Keratinocyte (primary cell): ENCODE data around the gene STEAP3. TPM values are rescaled to one million over a fixed set of nuclear protein-coding genes. Genes with fewer than 3 reads are reported as not detected.
A peak's percentile ranks its signal among the peaks of the same experiment; 100 is the strongest.

Experiments
- DNase-seq: peaks from one replicate; pipeline ENCODE4 v3.0.0-alpha.2; 2011; ENCODE audit warnings: low read depth, missing footprints, low spot score
- FAIRE-seq: peaks from 2 replicates; lab custom pipeline; 2011; peaks lifted over from hg19 to GRCh38; lab: Jason Lieb, UNC
- H2AFZ ChIP-seq: 2 replicates; pipeline ENCODE4 v1.6.0; 2012; ENCODE audit warnings: low read length, control low read depth, inconsistent platforms; ENCODE audit not compliant: control insufficient read depth
- H3K27ac ChIP-seq: 2 replicates; pipeline ENCODE4 v1.5.1; 2011; ENCODE audit warnings: low read length; ENCODE audit not compliant: control insufficient read depth, insufficient read depth
- H3K27me3 ChIP-seq: 3 replicates; pipeline ENCODE4 v1.6.0; 2011; ENCODE audit warnings: low read length; ENCODE audit not compliant: control insufficient read depth, insufficient read depth; ENCODE audit errors: extremely low read depth
- H3K36me3 ChIP-seq, 2 experiments: 2 replicates in 1 of 2; 3 replicates in 1 of 2; pipeline ENCODE4 v1.5.1; 2011; ENCODE audit warnings: low read length in 2 of 2, mild to moderate bottlenecking in 1 of 2; ENCODE audit not compliant: control insufficient read depth in 2 of 2, insufficient read depth in 2 of 2; ENCODE audit errors: extremely low read depth in 1 of 2
- H3K4me1 ChIP-seq: 3 replicates; pipeline ENCODE4 v1.5.1; 2011; ENCODE audit warnings: low read length; ENCODE audit not compliant: control insufficient read depth, insufficient read depth; ENCODE audit errors: extremely low read depth
- H3K4me2 ChIP-seq: 3 replicates; pipeline ENCODE4 v1.6.0; 2011; ENCODE audit warnings: low read depth, low read length; ENCODE audit not compliant: control insufficient read depth, insufficient read depth; ENCODE audit errors: extremely low read depth
- H3K4me3 ChIP-seq, 3 experiments: fragments of 200-600 bp in 1 of 3; sonication (generic) in 1 of 3; 2 replicates in 2 of 3; 3 replicates in 1 of 3; pipeline ENCODE4 v1.5.1; 2011 to 2016; ENCODE audit warnings: low read length in 3 of 3, mild to moderate bottlenecking in 3 of 3, control low read depth in 2 of 3, inconsistent platforms in 1 of 3, low read depth in 1 of 3, mixed read lengths in 1 of 3, mixed run types in 1 of 3, moderate library complexity in 1 of 3; ENCODE audit not compliant: control insufficient read depth in 2 of 3, insufficient read depth in 2 of 3; ENCODE audit errors: extremely low read depth in 1 of 3
- H3K79me2 ChIP-seq: 2 replicates; pipeline ENCODE4 v1.6.0; 2012; ENCODE audit warnings: low read length; ENCODE audit not compliant: control insufficient read depth, insufficient read depth
- H3K9ac ChIP-seq: 3 replicates; pipeline ENCODE4 v1.6.0; 2011; ENCODE audit warnings: low read length; ENCODE audit not compliant: control insufficient read depth, insufficient read depth; ENCODE audit errors: extremely low read depth
- H3K9me1 ChIP-seq: 3 replicates; pipeline ENCODE4 v1.6.0; 2011; ENCODE audit warnings: low read length; ENCODE audit not compliant: control insufficient read depth, insufficient read depth; ENCODE audit errors: extremely low read depth
- H3K9me3 ChIP-seq: 2 replicates; pipeline ENCODE4 v1.5.1; 2012; ENCODE audit warnings: low read depth, low read length; ENCODE audit not compliant: control insufficient read depth
- H4K20me1 ChIP-seq: 3 replicates; pipeline ENCODE4 v1.6.0; 2011; ENCODE audit warnings: low read length; ENCODE audit not compliant: control insufficient read depth, insufficient read depth; ENCODE audit errors: extremely low read depth
- EZH2 ChIP-seq: IDR thresholded peaks from one replicate; pipeline ENCODE4 v1.6.1; 2012; ENCODE audit warnings: inconsistent platforms, mild to moderate bottlenecking, low read length, moderate library complexity
- dilution Hi-C: fragments of 300-500 bp; cut with MboI; formaldehyde crosslinking; loops from one replicate; pipeline ENCODE4 v1.7.0; 2020; ENCODE audit warnings: low sequenced_read_pairs; ENCODE audit not compliant: extremely low pct_ligation_motif_present
- polyA plus RNA-seq, 5 experiments: library from polyadenylated mRNA; depleted of rRNA in 3 of 5; stranded (reverse) in 3 of 5; stranded (forward) in 1 of 5; unstranded in 1 of 5; fragments of >200 nt; gene quantifications; 1 replicate in 1 of 5; 2 replicates in 3 of 5; 3 replicates in 1 of 5; pipeline versions ENCODE4 v1.2.1 to v1.2.3, GENCODE V29; 2011 to 2012; ENCODE audit warnings: missing spikeins in 2 of 5, low read depth in 1 of 5, low replicate concordance in 1 of 5
- TF ChIP-seq, protein P1 (sequence below), 3 experiments: IDR thresholded peaks in 1 of 3; conservative IDR thresholded peaks in 1 of 3; optimal IDR thresholded peaks in 1 of 3; 2 replicates in 2 of 3; 3 replicates in 1 of 3; pipeline versions ENCODE3 to v1.5.1; 2011; ENCODE audit warnings: low read length in 3 of 3, mild to moderate bottlenecking in 3 of 3, moderate library complexity in 2 of 3, control low read depth in 1 of 3, inconsistent platforms in 1 of 3; ENCODE audit not compliant: insufficient read depth in 2 of 3; ENCODE audit errors: extremely low read depth in 1 of 3

The STEAP3 gene
- polyA plus RNA-seq, 1 donor (not counting 4 experiments of a cell fraction or from before 2014, with no cell fraction given), result 19.9 TPM

DNA sequence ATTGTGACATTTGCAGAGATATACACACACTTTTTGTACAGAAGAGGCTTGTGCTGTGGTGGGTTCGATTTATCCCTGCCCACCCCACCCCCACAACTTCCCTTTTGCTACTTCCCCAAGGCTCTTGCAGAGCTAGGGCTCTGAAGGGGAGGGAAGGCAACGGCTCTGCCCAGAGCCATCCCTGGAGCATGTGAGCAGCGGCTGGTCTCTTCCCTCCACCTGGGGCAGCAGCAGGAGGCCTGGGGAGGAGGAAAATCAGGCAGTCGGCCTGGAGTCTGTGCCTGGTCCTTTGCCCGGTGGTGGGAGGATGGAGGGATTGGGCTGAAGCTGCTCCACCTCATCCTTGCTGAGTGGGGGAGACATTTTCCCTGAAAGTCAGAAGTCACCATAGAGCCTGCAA lies 40.0 kb downstream of the STEAP3 start:
- dilution Hi-C loops, result no loop called here
- DNase-seq, result no peak
- H3K27ac ChIP-seq, result no peak overlapping the region
- H3K79me2 ChIP-seq, result no peaks in the 10 kb centered on the region
- H3K4me3 ChIP-seq, result no peak overlapping the region
- H3K9me3 ChIP-seq, result no peaks in the 10 kb centered on the region
- H3K9ac ChIP-seq, result no peak overlapping the region
- no peaks in the 10 kb centered on the region for H4K20me1 ChIP-seq
- TF ChIP-seq, protein P1, sequence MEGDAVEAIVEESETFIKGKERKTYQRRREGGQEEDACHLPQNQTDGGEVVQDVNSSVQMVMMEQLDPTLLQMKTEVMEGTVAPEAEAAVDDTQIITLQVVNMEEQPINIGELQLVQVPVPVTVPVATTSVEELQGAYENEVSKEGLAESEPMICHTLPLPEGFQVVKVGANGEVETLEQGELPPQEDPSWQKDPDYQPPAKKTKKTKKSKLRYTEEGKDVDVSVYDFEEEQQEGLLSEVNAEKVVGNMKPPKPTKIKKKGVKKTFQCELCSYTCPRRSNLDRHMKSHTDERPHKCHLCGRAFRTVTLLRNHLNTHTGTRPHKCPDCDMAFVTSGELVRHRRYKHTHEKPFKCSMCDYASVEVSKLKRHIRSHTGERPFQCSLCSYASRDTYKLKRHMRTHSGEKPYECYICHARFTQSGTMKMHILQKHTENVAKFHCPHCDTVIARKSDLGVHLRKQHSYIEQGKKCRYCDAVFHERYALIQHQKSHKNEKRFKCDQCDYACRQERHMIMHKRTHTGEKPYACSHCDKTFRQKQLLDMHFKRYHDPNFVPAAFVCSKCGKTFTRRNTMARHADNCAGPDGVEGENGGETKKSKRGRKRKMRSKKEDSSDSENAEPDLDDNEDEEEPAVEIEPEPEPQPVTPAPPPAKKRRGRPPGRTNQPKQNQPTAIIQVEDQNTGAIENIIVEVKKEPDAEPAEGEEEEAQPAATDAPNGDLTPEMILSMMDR (optimal IDR thresholded peaks at IDR 0.05 in 1 of 3, IDR thresholded peaks at IDR 0.05 in 1 of 3, conservative IDR thresholded peaks at IDR 0.05 in 1 of 3; ENCODE audit: extremely low read depth in 1 of 3, insufficient read depth in 2 of 3, low read length in 3 of 3), result no peak
- no peak for TF ChIP-seq EZH2
- no peaks in the 10 kb centered on the region for H3K27me3 ChIP-seq
- H2AFZ ChIP-seq, result no peak overlapping the region
- H3K4me1 ChIP-seq, result no peaks in the 10 kb centered on the region
- peaks cover 4 to 9% of the 10 kb centered on the region in 2 experiments for H3K36me3 ChIP-seq
- peaks cover 4% of the 10 kb centered on the region for H3K9me1 ChIP-seq
- no peak overlapping the region for H3K4me2 ChIP-seq
- FAIRE-seq, result no peak

DNA sequence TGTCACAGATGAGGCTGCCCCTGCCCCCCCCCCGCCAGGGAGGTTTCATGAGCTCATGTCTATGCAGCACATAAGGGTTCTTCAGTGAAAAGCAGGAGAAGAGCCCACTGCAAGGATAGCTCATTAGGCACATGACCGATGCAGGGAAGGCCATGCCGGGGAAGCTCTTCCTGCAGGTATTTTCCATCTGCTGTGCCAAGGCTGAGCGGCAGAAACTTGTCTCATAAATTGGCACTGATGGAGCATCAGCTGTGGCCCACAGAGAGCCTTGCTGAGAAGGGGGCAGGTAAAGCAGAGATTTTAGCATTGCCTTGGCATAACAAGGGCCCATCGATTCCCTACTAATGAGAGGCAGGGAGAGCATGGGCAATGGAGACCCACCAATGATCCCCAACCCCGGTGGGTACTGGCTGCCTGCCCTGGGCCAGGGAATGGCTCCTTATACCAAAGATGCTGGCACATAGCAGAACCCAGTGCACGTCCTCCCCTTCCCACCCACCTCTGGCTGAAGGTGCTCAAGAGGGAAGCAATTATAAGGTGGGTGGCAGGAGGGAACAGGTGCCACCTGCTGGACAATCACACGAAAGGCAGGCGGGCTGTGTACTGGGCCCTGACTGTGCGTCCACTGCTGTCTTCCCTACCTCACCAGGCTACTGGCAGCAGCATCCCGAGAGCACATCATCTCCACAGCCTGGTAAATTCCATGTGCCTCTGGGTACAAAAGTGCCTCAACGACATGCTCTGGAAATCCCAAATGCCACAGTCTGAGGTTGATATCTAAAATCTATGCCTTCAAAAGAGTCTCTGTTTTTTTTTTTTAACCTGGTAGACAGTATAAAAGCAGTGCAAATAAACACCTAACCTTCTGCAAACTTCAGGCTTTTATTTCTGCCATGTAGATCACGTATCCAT lies 41.4 kb downstream of the STEAP3 start:
- Histone ChIP-seq H3K27me3 (no peaks in the 10 kb centered on the region), H3K4me1 (no peaks in the 10 kb centered on the region), H4K20me1 (no peaks in the 10 kb centered on the region), H3K36me3 (peaks cover 4 to 9% of the 10 kb centered on the region in 2 experiments), H3K9me1 (peaks cover 4% of the 10 kb centered on the region), H3K4me2 (no peak overlapping the region), H3K4me3 (no peak overlapping the region), H3K9me3 (no peaks in the 10 kb centered on the region), H3K9ac (no peak overlapping the region), H3K27ac (no peak overlapping the region), H3K79me2 (no peaks in the 10 kb centered on the region), H2AFZ (no peak overlapping the region)
- TF ChIP-seq, protein P1 (optimal IDR thresholded peaks at IDR 0.05 in 1 of 3, IDR thresholded peaks at IDR 0.05 in 1 of 3, conservative IDR thresholded peaks at IDR 0.05 in 1 of 3; ENCODE audit: extremely low read depth in 1 of 3, insufficient read depth in 2 of 3, low read length in 3 of 3), result peak; percentile 94 to 100 (median 95)
- no peak for TF ChIP-seq EZH2
- DNase-seq (no peak), FAIRE-seq (peak; percentile 55)
- dilution Hi-C loops, result no loop called here
